Measurements from ENCODE around the gene SEMA3G.

SEMA3G gene

DNA sequence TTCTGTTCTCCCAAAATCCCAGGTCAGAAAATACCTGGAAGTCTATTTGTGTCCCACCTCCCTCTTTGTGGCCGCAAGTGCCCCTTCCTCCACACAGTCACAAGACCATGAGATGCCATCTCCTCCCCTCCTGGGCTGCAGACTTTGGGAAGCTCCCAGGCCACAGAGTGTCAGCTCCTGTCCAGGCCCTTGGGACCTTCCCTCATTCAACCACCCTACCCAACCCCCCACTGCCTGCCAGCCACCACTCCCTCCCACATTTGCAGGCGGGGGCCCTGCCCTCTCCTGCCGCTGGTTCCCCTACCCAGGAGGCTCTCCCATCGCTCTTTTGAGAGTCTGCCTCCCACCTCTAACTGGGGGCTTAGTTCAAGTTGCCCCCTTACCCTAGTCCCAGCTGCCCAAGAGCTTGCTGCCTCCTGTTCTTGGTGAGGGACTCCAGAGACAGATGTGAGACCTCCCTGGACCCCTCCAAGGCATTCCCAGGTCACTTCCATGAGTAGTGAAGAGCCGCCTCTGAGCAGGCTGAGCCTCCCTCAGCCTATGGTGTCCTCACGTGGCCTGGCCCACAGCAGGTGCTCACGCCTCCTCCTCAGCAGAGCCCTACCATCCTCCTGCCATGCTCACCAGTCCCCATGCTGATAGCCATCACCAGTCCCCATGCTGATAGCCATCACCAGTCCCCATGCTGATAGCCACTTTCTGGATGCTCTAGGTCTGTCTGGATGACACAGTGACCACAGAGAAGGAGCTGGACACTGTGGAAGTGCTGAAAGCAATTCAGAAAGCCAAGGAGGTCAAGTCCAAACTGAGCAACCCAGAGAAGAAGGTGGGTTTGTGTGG is 34.4 kb upstream of the SEMA3G start:
- DNase-seq (ENCODE audit: low read depth) = no peak

DNA sequence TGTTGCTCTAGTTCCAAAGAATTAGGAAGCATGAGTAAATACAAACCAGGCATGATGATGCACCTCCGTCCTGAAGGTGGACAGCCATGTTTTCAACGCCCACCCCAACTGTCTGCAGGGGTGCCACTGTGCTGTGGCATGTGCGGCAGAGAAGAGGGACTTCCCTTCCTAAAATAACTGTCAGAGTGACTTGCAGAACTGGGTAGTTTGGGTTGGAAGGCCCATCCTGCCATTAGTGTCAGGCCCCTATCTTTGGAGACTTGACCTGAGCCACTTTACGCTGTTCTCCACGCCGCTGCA is 32.8 kb upstream of the SEMA3G start:
- DNase-seq (ENCODE audit: low read depth) = no peak

DNA sequence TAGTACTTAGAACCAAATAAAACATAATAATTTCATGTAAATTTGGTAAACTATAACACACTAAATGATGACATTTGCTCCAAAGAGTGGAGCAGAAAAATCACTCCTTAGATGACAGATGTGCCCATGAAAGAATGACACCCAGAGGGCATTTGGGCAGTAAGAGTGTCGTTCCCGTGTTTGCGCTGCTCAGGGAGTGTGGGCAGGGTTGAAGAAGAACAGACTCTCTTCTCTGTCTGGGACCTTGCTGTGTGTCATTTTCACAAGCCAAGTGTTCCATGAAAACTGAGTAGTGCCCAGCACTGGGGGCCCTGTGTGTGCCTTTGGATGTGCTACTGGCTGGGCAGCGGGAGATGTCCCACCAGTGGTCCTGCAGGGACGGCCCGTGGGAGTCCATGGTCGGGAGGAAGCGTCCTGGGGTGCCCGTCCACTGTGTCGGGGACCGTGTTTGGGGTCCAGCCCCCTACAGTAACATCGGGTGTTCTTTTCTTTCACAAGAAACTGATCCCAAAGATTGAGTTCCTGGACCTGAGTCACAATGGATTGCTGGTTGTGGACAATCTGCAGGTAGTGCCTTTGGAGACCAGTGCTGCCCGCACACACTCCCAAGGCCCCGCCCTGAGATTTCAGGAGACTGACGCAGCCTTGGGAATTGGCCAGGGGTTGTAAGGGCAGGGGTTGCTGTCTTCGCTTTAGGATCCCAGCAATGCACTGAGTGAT is 32.3 kb upstream of the SEMA3G start:
- no peak for DNase-seq (ENCODE audit: low read depth)

DNA sequence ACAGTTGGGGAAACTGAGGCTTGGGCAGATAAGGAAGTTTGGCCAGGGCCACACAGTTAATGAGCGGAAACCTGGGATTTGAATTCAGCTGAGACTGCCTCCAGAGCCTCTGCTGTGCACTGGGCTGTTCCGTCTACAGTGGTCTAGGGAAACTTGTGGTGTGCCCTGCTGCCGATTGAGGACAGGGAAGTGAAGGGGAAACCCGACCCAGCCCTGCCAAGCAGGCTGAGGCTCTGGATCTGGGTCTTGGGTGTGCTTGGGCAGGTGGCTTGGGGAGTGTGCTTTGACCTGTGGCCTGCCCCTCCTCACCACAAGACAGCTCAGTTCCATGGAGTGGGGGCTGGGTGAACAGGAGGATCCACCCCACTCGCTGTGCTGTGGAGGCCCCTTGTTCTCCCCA is 28.1 kb upstream of the SEMA3G start:
- no peak for DNase-seq (ENCODE audit: low read depth)

DNA sequence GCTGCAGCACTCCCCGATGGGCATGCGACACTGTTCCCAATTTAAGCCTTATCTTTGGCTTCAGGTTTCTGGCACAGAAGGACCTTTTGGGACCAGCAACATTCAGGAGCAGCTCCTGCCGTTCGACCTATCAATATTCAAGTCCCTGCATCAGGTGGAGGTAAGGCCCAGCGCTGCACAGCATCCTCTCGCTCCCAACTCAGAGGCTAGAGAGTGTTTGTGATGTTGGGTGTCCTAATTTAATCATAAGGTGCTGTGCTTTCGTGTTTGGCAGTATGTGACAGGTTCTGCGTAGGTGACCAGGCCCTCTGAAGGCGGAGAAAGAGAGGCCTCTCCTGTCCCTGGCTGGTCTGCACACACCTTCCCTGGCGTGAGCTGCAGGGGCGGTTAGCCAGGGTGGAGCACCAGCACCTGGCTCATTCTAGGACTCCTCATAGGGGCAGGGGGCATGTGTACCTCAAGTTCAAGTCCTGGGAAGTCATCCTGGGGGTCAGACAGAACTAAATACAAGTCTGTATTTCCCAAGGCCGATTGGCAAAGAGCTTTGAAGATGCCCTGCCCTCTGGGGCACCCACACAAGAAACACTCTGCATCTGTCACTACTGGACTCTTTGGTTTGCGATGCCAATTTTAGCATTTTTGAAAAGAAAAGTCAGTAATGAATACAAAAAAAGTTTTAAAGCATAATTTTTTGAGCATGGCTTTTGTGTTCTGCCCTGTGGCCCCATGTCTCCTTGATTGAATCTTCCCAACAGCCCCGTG is 27.5 kb upstream of the SEMA3G start:
- DNase-seq (ENCODE audit: low read depth) = no peak

DNA sequence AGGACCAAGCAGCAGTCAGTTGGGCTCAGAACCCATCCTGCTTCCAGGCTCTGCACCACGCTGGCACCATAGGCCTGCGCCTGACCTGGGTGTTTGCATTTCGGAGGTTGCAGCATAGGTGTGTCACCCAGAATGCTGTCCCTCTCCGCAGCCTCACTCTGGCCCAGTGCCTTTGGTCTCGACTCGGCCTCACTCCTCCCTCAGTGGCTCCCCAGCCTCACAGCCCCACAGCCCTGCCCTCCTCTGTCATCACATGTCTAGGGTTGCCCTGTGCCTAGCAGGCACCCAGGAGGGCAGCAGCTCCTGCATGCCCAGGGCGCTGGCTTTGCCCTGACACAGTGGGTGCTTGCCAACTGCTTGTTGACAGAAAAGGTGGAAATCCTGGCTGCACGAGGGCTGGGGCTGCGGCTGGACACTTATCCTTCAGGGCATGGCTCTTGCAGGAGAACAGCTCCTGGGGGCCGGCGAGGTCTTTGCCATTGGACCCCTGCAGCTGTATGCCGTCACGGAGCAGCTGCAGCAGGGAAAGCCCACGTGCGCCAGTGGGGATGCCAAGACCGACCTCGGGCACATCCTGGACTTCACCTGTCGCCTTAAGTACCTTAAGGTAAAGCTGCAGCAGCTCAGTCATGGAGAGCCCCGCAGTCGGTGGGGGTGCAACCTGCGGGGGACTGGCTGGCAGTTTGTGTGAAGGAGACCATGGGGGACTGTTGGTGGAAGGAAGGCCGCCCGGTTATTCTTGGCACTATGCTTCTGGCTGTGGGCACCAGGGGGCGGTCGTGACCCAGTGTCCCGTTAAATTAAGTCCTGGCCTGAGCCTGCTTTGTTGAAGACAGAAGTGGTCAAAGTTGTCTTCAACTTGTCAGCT is 26.7 kb upstream of the SEMA3G start:
- no peak for DNase-seq (ENCODE audit: low read depth)

DNA sequence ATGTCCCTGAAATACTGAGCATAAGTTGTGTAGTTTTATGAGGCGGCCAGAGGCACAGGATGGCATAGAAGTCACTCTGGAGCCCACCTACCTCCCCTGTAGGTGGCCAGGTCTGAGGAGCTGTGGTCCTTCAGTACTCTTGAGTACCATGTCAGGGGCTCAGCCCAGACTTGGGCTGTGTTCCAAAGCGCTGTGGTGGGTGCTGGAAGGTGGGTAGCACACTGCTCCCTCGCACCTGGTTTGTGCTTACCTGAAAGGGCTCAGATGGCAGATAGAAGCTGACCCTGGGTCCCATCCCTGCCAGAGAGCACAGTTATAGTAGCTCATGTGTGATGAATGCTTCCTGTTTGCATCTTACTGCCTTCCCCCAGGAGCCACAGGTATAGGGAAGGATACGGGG is 26.0 kb upstream of the SEMA3G start:
- no peak for DNase-seq (ENCODE audit: low read depth)

DNA sequence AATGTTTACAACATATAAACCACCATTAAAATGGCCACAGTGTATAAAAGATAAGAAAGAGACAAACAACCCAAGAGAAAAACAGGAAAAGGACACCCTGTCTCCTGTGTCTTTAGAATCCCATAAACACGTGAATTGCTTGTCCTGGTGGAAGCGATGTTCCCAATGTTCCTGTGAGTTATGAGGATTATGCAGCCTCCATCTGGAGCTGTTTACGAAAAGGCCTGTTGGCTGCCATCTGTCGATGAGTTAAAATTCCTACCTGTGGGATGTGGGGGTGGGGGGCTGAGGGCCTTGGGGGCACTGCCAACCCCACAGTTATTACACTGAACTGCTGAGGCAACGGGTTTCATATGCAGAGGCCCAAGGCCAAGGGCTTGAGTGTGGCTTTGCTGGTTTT is 24.1 kb upstream of the SEMA3G start:
- DNase-seq (ENCODE audit: low read depth) = no peak

DNA sequence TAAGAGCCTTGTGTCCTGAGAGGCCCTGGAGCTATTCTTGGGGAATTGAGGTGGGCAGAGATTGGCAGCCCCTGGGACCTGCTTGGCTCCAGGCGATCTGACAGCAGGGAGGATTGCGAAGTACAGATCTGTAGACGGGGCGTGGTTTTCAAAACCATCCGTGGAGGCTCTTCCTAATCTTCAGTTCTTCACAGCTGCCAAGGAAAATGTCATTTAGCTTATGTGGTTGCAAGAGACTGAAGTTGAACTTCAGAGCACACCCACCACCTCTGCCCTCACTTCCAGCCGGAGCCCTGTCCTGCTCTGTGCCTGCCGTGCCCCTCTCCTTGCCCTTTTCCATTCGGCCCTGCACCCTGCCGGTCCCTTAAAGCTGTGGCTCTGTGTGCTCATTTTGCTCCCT is 23.4 kb upstream of the SEMA3G start:
- DNase-seq (ENCODE audit: low read depth) = peak; percentile 28

DNA sequence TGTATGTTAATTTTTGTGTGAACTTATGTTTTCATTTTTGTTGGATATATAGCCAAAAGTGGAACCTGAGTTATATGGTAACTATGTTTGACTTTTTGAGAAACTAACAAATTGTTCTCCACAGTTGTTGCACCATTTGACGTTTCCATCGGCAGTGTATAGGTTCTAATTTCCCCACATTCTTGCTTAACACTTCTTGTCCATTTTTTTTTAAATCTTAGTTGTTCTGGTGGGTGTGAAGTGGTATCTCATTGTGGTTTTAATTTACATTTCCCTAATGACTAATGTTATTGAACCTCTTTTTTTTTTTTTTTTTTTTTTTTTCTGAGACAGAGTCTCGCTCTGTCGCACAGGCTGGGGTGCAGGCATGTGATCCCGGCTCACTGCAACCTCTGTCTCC is 18.5 kb upstream of the SEMA3G start:
- DNase-seq (ENCODE audit: low read depth) = no peak

DNA sequence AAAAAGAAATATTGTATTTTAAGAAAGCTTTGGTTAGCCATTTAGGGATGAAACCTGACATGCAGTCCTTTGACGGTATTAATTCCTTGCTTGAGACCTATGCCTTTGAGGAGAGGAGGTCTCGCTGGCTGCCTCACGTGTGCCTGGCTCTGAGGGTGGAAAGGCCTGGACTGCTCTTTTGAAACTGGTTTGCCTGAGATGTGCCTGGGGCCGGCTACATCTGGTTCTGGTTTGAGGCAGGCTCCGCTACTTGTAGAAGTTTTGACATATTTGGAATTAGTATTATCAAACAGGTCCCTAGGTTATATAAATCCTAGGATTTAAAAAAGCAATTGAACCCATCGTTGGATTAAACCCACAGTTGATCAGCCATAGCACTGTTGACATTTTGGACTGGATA is 17.0 kb upstream of the SEMA3G start:
- no peak for DNase-seq (ENCODE audit: low read depth)

DNA sequence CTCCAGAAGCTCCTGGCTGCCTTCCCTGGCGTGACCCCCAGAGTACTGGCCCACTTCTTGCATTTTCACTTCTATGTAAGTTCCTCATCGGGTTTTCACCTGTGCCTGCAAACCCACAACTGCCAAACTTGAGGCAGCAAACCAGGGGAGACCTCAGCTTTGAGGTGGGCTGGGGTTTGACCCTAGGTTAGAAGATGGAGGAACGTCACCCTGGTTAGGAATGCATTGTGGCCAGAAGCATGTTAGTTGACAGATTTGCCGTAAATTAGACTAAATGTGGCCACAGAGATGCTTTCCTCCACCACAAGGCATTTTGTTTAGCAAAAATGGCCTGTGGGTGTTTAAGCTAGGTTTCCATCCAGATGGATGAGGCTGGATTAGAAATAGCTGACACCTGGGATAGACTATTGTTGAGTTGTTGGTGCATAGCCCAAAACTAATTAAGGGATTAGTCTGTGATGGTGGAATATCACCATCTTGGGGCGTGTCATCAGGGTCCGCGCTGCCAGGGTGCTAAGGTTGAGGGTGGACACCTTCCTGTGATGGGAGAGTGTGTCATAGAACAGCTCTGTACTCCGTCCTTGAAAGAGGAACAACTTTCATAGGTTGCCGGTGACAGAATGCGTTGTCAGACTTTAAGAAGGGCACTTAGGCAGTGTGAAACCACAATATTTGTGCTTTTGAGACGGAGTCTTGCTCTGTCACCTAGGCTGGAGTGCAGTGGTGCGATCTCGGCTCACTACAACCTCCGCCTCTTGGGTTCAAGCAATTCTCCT is 14.1 kb upstream of the SEMA3G start:
- DNase-seq (ENCODE audit: low read depth) = no peak

DNA sequence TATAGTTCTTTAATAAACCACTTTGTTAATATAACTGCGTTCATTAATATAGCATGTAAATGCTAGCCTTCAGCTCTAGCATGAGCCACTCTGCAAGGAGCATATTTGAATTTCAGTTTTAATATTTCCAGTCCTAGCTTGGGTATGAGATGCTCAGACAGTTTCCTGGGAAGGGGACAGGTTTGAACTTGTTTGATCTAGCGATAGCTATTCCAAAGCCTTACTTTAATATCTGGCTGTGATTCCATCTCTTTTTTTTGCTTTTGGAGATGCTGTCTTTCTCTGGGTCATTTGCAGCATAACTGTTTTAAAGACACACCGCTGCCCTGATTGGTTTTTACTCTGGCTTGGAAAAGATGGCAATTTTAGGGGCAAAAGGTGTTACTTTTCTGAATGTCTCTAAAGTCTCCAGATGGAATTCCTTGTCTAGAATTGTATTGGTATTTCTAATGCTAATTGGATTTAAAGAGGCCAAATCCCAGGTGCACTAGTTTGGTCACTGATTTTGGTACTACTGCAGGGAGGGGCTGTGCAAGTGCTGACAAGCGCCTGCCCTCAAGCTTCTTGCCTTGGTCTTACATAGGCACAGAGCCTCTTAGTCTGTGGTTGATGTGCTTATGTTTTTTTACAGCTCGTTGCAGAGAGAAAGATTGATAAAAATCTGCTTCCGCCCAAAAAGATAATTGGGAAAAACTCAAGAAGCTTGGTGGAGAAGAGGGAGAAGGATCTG is 13.3 kb upstream of the SEMA3G start:
- DNase-seq (ENCODE audit: low read depth) = no peak

DNA sequence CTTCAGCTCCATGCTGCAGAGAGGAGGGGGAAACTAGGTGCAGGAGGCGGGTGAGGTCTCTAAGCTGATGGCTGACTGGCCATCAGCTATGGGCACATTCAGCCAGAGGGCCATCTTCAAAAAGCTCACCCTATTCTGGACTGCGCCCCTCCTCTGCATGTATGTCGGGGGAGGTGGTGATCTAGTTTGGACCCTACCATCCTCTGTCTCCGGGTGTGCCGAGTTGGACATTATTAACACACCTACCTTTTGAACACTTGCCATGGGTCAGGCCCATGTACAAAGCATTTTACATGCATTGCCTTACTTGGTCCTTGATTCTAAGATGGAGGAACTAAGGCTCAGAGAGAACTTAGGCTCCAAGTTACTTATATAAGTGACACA is 11.9 kb upstream of the SEMA3G start:
- no peak for DNase-seq (ENCODE audit: low read depth)

DNA sequence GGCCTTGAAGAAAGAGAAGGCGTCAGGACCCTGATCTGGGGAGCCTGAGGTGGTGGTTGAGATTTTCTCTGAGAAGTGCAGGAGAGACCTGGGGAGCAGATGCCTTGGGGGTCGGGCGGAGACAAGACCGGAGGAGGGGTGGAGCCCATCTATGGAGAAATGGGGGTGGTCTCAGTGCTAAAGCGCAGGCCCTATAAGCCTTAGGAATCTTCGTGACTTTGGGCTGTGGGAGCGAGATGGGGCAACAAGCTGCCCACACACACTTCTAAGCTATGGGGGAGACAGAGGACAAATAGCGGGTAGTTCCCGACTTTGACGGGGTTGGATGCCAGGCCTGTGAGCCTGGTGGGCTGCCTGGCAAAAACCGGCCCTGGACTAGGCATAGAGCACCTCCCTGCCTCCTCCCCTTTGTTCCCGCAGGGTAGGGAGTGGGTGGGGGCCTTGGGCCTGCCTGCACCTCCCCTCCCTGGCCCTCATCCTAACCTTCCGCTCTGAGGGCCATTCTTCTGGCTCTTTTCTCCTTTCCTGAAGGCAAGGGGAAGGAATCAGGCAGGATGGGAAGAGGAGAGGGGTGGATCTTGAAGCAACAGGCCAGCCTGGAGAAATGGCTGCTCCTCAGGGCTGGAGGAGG is 11.4 kb upstream of the SEMA3G start:
- DNase-seq (ENCODE audit: low read depth) = peak; percentile 21

DNA sequence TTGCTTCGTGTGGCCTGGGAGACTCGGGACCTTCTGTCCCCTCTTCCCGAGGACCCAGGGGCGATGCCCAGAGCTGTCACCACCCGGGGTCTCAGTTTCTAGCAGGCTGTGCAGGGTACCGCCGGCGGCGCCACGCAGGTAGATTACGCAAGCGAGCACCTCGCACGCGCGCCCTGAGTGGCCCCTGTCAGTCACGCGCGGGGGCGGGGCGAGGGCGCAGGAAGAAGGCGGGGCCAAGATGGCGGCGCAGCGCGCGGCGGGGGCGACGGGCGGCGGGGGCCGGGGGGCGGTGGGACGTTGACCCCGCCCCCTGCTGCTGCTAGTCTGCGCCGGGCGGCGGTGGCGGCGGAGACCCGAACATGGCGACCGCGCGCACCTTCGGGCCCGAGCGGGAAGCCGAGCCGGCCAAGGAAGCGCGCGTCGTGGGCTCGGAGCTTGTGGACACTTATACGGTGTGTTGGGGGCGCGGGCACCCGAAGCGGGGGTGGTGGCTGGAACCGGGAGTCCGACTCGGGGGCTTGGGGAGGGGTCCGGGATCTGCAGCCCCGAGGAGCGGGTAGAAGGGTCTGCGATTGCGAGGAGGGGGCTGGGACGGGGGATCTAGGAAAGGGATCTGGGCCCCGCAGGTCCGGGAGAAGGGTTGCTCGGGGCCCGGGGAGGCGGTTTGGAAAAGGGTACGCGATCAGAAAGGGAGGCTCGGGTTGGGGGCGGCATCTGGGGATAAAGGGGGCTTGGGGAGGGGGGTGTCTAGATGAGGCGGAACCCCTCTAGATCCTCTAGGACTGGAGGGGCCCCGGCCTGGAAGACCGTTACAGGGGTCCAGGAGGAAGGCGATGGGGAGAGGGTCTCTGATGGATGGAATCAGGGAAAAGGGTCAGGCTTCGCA is 10.6 kb upstream of the SEMA3G start, which contains the start of gene NISCH:
TSS of gene NISCH (plus strand) at position 322 of the 886 bp plus-strand sequence. CDS start at position 360, 38 bp downstream.
- peak; percentile 54 for DNase-seq (ENCODE audit: low read depth)

DNA sequence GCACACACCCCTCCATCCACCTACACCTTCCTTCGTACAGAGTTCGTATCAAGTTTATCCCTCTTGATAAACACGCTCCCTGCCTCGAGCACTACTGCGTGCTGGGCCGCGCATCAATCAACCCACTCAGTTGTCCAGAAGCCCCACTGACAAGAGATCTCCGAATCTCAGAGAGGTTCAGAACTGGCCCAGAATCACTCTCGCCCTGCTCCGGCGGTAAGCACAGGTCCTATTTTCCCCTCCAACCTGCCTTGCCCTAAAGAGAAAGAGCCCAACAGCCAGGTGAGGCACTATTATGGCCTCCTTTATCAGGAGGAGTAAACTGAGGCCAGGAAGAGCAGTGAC is 10.0 kb upstream of the SEMA3G start:
- DNase-seq (ENCODE audit: low read depth) = no peak

DNA sequence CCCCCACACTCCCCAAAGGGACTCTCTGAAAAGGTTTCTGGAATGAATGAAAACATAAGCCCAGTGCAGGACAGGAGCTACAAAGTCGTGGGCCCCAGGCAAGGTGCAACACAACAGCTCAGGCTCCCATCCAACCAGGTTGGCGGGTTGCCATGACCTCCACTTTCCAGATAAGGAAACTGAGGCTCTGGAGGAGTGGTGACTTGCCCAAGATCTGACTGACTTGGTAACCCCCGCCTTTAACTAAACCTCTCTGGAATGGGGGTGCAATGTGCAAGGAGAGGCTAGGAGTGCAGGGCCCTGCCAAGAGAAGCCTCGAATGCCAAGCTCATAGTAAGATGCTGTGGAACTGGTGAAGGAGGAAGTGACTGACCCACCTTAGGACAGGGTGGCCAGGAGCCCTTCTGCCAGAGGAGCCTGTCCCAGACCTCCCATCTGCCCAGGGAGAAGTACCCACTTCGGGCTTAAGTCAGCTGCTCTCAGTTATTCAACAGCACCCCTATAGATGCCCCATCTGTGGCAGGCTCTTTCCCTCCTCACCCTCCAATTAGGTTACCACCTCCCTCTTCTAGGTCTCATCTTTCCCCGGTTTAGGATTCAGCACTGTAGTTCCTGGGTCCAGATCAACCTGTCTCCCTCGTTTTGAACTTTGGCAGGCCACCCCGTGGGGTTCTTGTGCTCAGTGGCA is 9.5 kb upstream of the SEMA3G start:
- DNase-seq (ENCODE audit: low read depth) = no peak
